Measurements from ENCODE around the gene HCFC1. TPM values are rescaled to one million over a fixed set of nuclear protein-coding genes. Genes with fewer than 3 reads are reported as not detected.

The HCFC1 gene
- total RNA-seq, 1 donor from 2014 or later: 99.9 TPM

- H3K4me3 Mint-ChIP-seq: peak overlapping the region; percentile 73
- peaks cover 10% of the 10 kb centered on the region for H3K36me3 Mint-ChIP-seq
- peaks cover 4% of the 10 kb centered on the region for H3K9me3 Mint-ChIP-seq
- no peaks in the 10 kb centered on the region for H3K27me3 Mint-ChIP-seq (ENCODE audit: low read depth)
- H3K4me1 Mint-ChIP-seq: peaks cover 17% of the 10 kb centered on the region
- peak overlapping the region; percentile 85 for H3K27ac Mint-ChIP-seq
- DNase-seq (ENCODE audit: low spot score in 2 of 2, unreplicated experiment in 2 of 2): no peak
- TF ChIP-seq, protein P1, sequence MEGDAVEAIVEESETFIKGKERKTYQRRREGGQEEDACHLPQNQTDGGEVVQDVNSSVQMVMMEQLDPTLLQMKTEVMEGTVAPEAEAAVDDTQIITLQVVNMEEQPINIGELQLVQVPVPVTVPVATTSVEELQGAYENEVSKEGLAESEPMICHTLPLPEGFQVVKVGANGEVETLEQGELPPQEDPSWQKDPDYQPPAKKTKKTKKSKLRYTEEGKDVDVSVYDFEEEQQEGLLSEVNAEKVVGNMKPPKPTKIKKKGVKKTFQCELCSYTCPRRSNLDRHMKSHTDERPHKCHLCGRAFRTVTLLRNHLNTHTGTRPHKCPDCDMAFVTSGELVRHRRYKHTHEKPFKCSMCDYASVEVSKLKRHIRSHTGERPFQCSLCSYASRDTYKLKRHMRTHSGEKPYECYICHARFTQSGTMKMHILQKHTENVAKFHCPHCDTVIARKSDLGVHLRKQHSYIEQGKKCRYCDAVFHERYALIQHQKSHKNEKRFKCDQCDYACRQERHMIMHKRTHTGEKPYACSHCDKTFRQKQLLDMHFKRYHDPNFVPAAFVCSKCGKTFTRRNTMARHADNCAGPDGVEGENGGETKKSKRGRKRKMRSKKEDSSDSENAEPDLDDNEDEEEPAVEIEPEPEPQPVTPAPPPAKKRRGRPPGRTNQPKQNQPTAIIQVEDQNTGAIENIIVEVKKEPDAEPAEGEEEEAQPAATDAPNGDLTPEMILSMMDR (IDR thresholded peaks at IDR 0.05; ENCODE audit: unreplicated experiment): no peak
Measured at GRCh38 chrX:154018518-154019060, 47.0 kb upstream of the HCFC1 start.

DNA sequence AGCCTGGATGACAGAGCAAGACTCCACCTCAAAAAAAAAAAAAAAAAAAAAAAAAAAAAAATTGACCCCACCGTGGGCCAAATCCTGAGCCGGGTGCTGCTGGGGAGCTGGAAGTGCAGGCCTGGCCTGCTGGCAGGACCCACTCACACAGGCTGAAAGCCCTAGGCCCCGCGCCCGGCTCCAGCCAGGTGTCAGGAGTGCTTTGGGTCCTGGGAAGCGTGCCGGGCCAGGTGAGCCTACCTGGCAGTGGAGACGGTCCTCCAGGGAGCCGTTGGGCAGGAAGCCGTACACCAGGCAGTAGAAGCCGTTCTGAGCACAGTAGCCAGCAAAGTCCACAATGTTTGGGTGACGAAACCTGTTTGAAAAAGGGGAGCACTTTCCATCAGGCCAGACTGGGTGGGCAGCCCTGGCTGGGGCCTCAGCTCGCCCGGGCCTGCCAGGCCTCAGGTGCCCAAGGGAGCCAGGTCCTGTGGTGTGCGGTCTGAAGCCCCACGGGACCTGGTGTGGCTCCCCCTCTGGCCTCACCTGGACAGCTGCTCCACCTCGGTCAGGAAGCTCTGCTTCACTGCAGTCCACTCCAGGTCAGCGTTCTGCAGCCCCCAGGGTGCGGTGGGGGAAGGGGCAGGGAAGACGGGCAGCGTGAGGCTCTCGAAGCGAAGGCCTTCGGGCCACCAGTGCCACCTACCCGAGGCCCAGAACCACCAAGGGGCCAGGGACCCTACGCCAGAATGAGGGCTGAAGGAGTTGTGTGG lies 46.3 kb upstream of the HCFC1 start:
- Mint-ChIP-seq H3K9me3 (peaks cover under 1% of the 10 kb centered on the region), H3K4me3 (peak overlapping the region; percentile 73), H3K27ac (no peak overlapping the region), H3K27me3 (ENCODE audit: low read depth) (no peaks in the 10 kb centered on the region), H3K36me3 (peaks cover 8% of the 10 kb centered on the region), H3K4me1 (peaks cover 13% of the 10 kb centered on the region)
- no peak for DNase-seq (ENCODE audit: low spot score in 2 of 2, unreplicated experiment in 2 of 2)
- TF ChIP-seq, protein P1 (IDR thresholded peaks at IDR 0.05; ENCODE audit: unreplicated experiment): no peak

DNA sequence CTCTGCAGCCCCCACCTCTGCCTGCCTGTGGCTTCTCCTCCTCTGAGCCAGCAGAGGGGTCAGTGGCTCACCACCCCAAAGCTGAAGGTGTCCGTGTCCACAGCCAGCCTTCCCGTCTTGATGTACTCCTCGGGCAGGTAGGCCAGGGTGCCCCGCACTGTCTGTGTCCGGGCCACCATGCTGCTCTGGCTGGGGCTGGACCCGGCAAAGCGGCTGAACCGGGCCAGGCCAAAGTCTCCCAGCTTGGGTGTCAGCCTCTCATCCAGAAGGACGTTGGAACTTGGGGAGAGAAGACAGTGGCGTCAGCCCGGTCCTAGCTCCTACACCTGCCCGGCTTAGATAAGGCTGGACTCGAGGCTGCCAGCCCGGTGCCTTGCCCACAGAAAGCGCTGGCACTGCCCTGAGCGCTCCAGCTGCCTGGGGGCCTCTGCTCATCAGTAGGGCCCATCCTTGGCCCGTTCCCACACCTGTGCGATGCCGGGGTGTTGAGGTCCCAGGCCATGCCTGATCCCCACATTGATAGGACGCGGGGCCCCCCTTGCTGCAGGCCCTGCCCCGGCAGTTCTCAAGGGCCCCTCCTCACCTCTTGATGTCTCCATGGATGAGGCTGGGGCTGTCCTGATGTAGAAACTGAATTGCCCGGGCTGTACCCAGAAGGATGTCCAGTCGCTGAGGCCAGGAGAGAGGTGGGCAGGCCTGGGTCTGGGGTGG lies 44.9 kb upstream of the HCFC1 start:
- peaks cover 10% of the 10 kb centered on the region for H3K4me1 Mint-ChIP-seq
- no peak for DNase-seq (ENCODE audit: low spot score in 2 of 2, unreplicated experiment in 2 of 2)
- H3K9me3 Mint-ChIP-seq: no peaks in the 10 kb centered on the region
- H3K4me3 Mint-ChIP-seq: no peak overlapping the region
- no peaks in the 10 kb centered on the region for H3K27me3 Mint-ChIP-seq (ENCODE audit: low read depth)
- no peak overlapping the region for H3K27ac Mint-ChIP-seq
- peaks cover 8% of the 10 kb centered on the region for H3K36me3 Mint-ChIP-seq
- TF ChIP-seq, protein P1 (IDR thresholded peaks at IDR 0.05; ENCODE audit: unreplicated experiment): no peak

GRCh38 chrX:154015581-154016264 lies 44.1 kb upstream of the HCFC1 start:
- Mint-ChIP-seq H3K4me3 (no peak overlapping the region), H3K9me3 (no peaks in the 10 kb centered on the region), H3K36me3 (peaks cover 8% of the 10 kb centered on the region), H3K4me1 (peaks cover 10% of the 10 kb centered on the region), H3K27ac (peak overlapping the region; percentile 11), H3K27me3 (ENCODE audit: low read depth) (no peaks in the 10 kb centered on the region)
- no peak for DNase-seq (ENCODE audit: low spot score in 2 of 2, unreplicated experiment in 2 of 2)
- TF ChIP-seq, protein P1 (IDR thresholded peaks at IDR 0.05; ENCODE audit: unreplicated experiment): no peak

GRCh38 chrX:154014429-154015380 lies 43.1 kb upstream of the HCFC1 start:
- no peak for DNase-seq (ENCODE audit: low spot score in 2 of 2, unreplicated experiment in 2 of 2)
- H3K4me3 Mint-ChIP-seq: no peak overlapping the region
- peaks cover 5% of the 10 kb centered on the region for H3K4me1 Mint-ChIP-seq
- peaks cover 8% of the 10 kb centered on the region for H3K36me3 Mint-ChIP-seq
- TF ChIP-seq, protein P1 (IDR thresholded peaks at IDR 0.05; ENCODE audit: unreplicated experiment): no peak
- H3K27me3 Mint-ChIP-seq (ENCODE audit: low read depth): no peaks in the 10 kb centered on the region
- no peak overlapping the region for H3K27ac Mint-ChIP-seq
- H3K9me3 Mint-ChIP-seq: no peaks in the 10 kb centered on the region
